ENCODE measurements around the gene STAC2. TPM values are rescaled to one million over a fixed set of nuclear protein-coding genes. Genes with fewer than 3 reads are reported as not detected.
A peak's percentile ranks its signal among the peaks of the same experiment; 100 is the strongest.

STAC2 gene
- polyA plus RNA-seq, 1 experiment = not detected

- H3K9me3 ChIP-seq (ENCODE audit: control insufficient read depth, insufficient read depth, low read length) = peaks cover 4% of the 10 kb centered on the region; the same call in 1 of the 2 replicates
- TF ChIP-seq CTCF (IDR thresholded peaks at IDR 0.05; ENCODE audit: low read depth, low read length) = no peak
- H3K4me3 ChIP-seq (ENCODE audit: low read depth, low read length) = peak within 1 kb of the TSS; percentile 63
- POLR2A ChIA-PET = no interaction called here
- H3K27ac ChIP-seq (ENCODE audit: low read depth, low read length) = no peak within 1 kb of the TSS
- peaks cover 32% of the 10 kb centered on the region for H3K27me3 ChIP-seq (ENCODE audit: control insufficient read depth, insufficient read depth, low read length)
- no peak for DNase-seq (ENCODE audit: low read depth, low spot score)
- CTCF ChIA-PET = interaction anchor here (1.0 to 3.8 kb wide), 6 partner anchors 9 to 182 kb away, joined by 3 to 54 read pairs (median 25); no protein-coding TSS in a partner anchor
These were observed 59.9 kb downstream of the STAC2 start, which contains the start of gene ARL5C for GRCh38 chr17:39165841-39166349. Gene ARL5C, minus strand, starts transcription at chr17:39166161. Its CDS starts 401 bp downstream, at chr17:39165760.

GRCh38 chr17:39165178-39165840, 60.4 kb downstream of the STAC2 start:
- CTCF ChIA-PET = interaction anchor here (0.6 to 3.8 kb wide), 35 partner anchors 9 to 297 kb away, joined by 3 to 54 read pairs (median 4); partner anchors contain the start of gene LASP1NB
- H3K27ac ChIP-seq (ENCODE audit: low read depth, low read length) = no peak overlapping the region
- TF ChIP-seq CTCF (IDR thresholded peaks at IDR 0.05; ENCODE audit: low read depth, low read length) = no peak
- H3K4me3 ChIP-seq (ENCODE audit: low read depth, low read length) = peak overlapping the region; percentile 63
- DNase-seq (ENCODE audit: low read depth, low spot score) = no peak
- H3K9me3 ChIP-seq (ENCODE audit: control insufficient read depth, insufficient read depth, low read length) = peaks cover 4% of the 10 kb centered on the region; the same call in 1 of the 2 replicates
- peaks cover 32% of the 10 kb centered on the region for H3K27me3 ChIP-seq (ENCODE audit: control insufficient read depth, insufficient read depth, low read length)
- POLR2A ChIA-PET = interaction anchor here (0.6 to 1.4 kb wide), 5 partner anchors 9 to 160 kb away, joined by 3 to 13 read pairs (median 3); partner anchors contain the start of gene RPL19

GRCh38 chr17:39164675-39165143, 61.0 kb downstream of the STAC2 start:
- Histone ChIP-seq H3K9me3 (ENCODE audit: control insufficient read depth, insufficient read depth, low read length) (peaks cover 4% of the 10 kb centered on the region; the same call in 1 of the 2 replicates), H3K27ac (ENCODE audit: low read depth, low read length) (no peak overlapping the region), H3K27me3 (ENCODE audit: control insufficient read depth, insufficient read depth, low read length) (peaks cover 32% of the 10 kb centered on the region), H3K4me3 (ENCODE audit: low read depth, low read length) (peak overlapping the region; percentile 63)
- peak; percentile 87 for TF ChIP-seq CTCF (IDR thresholded peaks at IDR 0.05; ENCODE audit: low read depth, low read length)
- POLR2A ChIA-PET = interaction anchor here (0.6 to 1.4 kb wide), 6 partner anchors 10 to 166 kb away, joined by 3 to 13 read pairs (median 3); partner anchors contain the start of gene RPL19
- peak; percentile 76 for DNase-seq (ENCODE audit: low read depth, low spot score)
- CTCF ChIA-PET = interaction anchor here (0.6 to 3.8 kb wide), 37 partner anchors 9 to 297 kb away, joined by 3 to 54 read pairs (median 4); partner anchors contain the start of genes LASP1NB and PLXDC1

GRCh38 chr17:39161962-39162361, 63.8 kb downstream of the STAC2 start:
- CTCF ChIA-PET = interaction anchor here (0.7 to 1.6 kb wide), 4 partner anchors 13 to 179 kb away, joined by 3 to 8 read pairs (median 6); no protein-coding TSS in a partner anchor
- Histone ChIP-seq H3K27ac (ENCODE audit: low read depth, low read length) (no peak overlapping the region), H3K9me3 (ENCODE audit: control insufficient read depth, insufficient read depth, low read length) (peaks cover 4% of the 10 kb centered on the region; the same call in 1 of the 2 replicates), H3K4me3 (ENCODE audit: low read depth, low read length) (no peak overlapping the region), H3K27me3 (ENCODE audit: control insufficient read depth, insufficient read depth, low read length) (peaks cover 25% of the 10 kb centered on the region)
- no peak for DNase-seq (ENCODE audit: low read depth, low spot score)
- TF ChIP-seq CTCF (IDR thresholded peaks at IDR 0.05; ENCODE audit: low read depth, low read length) = no peak
- POLR2A ChIA-PET = no interaction called here

Other genes with a start within 250 kb of the STAC2 start
- gene PLXDC1, start 74.3 kb downstream of the STAC2 start, polyA plus RNA-seq (2011; rRNA removed) = 1.9 and 2.1 TPM in 2 replicates
- not detected in 2 replicates for gene ARL5C, start 59.8 kb downstream of the STAC2 start, polyA plus RNA-seq (2011; rRNA removed)
- gene CACNB1, start 28.3 kb downstream of the STAC2 start, polyA plus RNA-seq (2011; rRNA removed) = 3.2 and 3.7 TPM in 2 replicates
- gene RPL19, start 25.7 kb downstream of the STAC2 start, polyA plus RNA-seq (2011; rRNA removed) = 1,791 and 1,924 TPM in 2 replicates
- gene FBXL20, start 175.7 kb upstream of the STAC2 start, polyA plus RNA-seq (2011; rRNA removed) = 5.7 and 6.7 TPM in 2 replicates
- 36.9 and 43.9 TPM in 2 replicates for gene MED1, start 225.3 kb upstream of the STAC2 start, polyA plus RNA-seq (2011; rRNA removed)
- 21.7 and 24.3 TPM in 2 replicates for gene CDK12, start 235.5 kb upstream of the STAC2 start, polyA plus RNA-seq (2011; rRNA removed)